A549 treated with Hydrocortisone at 1 μM for 4 hours (cell line): Measurements from ENCODE around the gene ECE1. TPM values are rescaled to one million over a fixed set of nuclear protein-coding genes. Genes with fewer than 3 reads are reported as not detected.

Experiments
- total RNA-seq: library from RNA; stranded (reverse); fragments of 200-300 nt; extraction: Qiagen RNA extraction; gene quantifications from 5 replicates; pipeline ENCODE4 v1.2.3, GENCODE V29; 2022

The ECE1 gene
- total RNA-seq = 50.2 to 70.6 TPM (median 61.6 TPM) in 5 replicates

GRCh38 chr1:21289700-21290545 is at the start of gene ECE1:
TSS of gene ECE1 (minus strand) at chr1:21290463. CDS start at chr1:21290414, 49 bp downstream.

GRCh38 chr1:21176586-21177555 is 113.4 kb downstream of the ECE1 start, which contains the start of gene EIF4G3:
TSS of gene EIF4G3 (minus strand) at chr1:21176897. CDS start at chr1:21002742, 174,155 bp downstream.

Other genes with a start within 250 kb of the ECE1 start
- gene EIF4G3, start 113.6 kb downstream of the ECE1 start, total RNA-seq = 16.5 to 22.5 TPM (median 19.9 TPM) in 5 replicates
- 5.2 to 8.2 TPM (median 7.0 TPM) in 5 replicates for gene NBPF3, start 149.7 kb upstream of the ECE1 start, total RNA-seq
- gene ALPL, start 219.0 kb upstream of the ECE1 start, total RNA-seq = 0.32 to 0.51 TPM (median 0.47 TPM) in 5 replicates